HL-60 (cell line): ENCODE measurements around the gene TTYH2.

Source experiments
- DNase-seq, 2 experiments: peaks; one replicate each; pipeline ENCODE4 v3.0.0-alpha.2; 2010 to 2020; ENCODE audit warnings: low read depth in 1 of 2, low spot score in 1 of 2
- H3K27ac ChIP-seq: fragments of 250-450 bp; sonication (Bioruptor Pico); replicated peaks from 2 replicates; pipeline ENCODE4 v1.5.1; 2020; ENCODE audit warnings: mild to moderate bottlenecking, moderate library complexity
- H3K27me3 ChIP-seq: fragments of 250-450 bp; sonication (Bioruptor Pico); 2 replicates; pipeline ENCODE4 v1.5.1; 2021; ENCODE audit warnings: mild to moderate bottlenecking, moderate library complexity; ENCODE audit not compliant: insufficient read depth, poor library complexity, severe bottlenecking
- H3K4me3 ChIP-seq: replicated peaks from 2 replicates; pipeline ENCODE4 v1.5.1; 2011; ENCODE audit warnings: mild to moderate bottlenecking, control low read depth, low read length; ENCODE audit not compliant: insufficient read depth
- CTCF ChIP-seq: IDR thresholded peaks from one replicate; pipeline ENCODE4 v1.5.1; 2011; ENCODE audit warnings: low read length, control low read depth, inconsistent platforms; ENCODE audit not compliant: insufficient read depth
- GABPA ChIP-seq: IDR thresholded peaks from 2 replicates; pipeline ENCODE4 v1.6.1; 2012; ENCODE audit warnings: low read depth
- POLR2AphosphoS5 ChIP-seq: IDR thresholded peaks from 2 replicates; pipeline ENCODE4 v1.6.1; 2012; ENCODE audit warnings: low read depth
- SPI1 ChIP-seq: IDR thresholded peaks from 2 replicates; pipeline ENCODE4 v1.6.1; 2012; ENCODE audit warnings: low read depth, mild to moderate bottlenecking, borderline replicate concordance
- TF ChIP-seq, protein P1 (sequence below): IDR thresholded peaks from 2 replicates; pipeline ENCODE4 v1.6.1; 2012; ENCODE audit warnings: low read depth; ENCODE audit not compliant: insufficient replicate concordance

Gene TTYH2

DNA sequence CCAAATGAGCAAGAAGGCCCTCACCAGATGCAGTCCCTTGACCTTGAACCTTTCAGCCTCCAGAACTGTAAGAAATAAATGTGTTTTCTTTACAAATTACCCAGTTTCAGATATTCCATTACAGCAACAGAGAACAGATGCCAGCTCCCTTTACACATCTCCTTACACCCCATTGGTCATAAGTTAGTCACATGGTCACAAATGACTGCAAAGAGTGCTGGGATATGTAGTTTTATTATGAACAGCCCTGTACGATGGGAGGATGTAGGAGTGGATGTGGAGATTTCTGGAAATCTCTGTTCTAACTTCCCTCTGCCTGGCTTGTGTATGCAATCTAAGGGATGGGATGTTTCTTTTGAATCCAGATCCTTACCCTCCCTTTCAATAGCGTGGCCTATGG lies 23.2 kb upstream of the TTYH2 start:
- H3K27ac ChIP-seq, result no peak overlapping the region
- no peak overlapping the region for H3K4me3 ChIP-seq
- peaks cover 4% of the 10 kb centered on the region for H3K27me3 ChIP-seq
- peak in 1 of 2 experiments; percentile 24 for DNase-seq
- TF ChIP-seq CTCF, result no peak
- TF ChIP-seq SPI1, result no peak
- TF ChIP-seq, protein P1, sequence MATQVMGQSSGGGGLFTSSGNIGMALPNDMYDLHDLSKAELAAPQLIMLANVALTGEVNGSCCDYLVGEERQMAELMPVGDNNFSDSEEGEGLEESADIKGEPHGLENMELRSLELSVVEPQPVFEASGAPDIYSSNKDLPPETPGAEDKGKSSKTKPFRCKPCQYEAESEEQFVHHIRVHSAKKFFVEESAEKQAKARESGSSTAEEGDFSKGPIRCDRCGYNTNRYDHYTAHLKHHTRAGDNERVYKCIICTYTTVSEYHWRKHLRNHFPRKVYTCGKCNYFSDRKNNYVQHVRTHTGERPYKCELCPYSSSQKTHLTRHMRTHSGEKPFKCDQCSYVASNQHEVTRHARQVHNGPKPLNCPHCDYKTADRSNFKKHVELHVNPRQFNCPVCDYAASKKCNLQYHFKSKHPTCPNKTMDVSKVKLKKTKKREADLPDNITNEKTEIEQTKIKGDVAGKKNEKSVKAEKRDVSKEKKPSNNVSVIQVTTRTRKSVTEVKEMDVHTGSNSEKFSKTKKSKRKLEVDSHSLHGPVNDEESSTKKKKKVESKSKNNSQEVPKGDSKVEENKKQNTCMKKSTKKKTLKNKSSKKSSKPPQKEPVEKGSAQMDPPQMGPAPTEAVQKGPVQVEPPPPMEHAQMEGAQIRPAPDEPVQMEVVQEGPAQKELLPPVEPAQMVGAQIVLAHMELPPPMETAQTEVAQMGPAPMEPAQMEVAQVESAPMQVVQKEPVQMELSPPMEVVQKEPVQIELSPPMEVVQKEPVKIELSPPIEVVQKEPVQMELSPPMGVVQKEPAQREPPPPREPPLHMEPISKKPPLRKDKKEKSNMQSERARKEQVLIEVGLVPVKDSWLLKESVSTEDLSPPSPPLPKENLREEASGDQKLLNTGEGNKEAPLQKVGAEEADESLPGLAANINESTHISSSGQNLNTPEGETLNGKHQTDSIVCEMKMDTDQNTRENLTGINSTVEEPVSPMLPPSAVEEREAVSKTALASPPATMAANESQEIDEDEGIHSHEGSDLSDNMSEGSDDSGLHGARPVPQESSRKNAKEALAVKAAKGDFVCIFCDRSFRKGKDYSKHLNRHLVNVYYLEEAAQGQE, result no peak
- TF ChIP-seq POLR2AphosphoS5, result no peak
- TF ChIP-seq GABPA, result no peak

DNA sequence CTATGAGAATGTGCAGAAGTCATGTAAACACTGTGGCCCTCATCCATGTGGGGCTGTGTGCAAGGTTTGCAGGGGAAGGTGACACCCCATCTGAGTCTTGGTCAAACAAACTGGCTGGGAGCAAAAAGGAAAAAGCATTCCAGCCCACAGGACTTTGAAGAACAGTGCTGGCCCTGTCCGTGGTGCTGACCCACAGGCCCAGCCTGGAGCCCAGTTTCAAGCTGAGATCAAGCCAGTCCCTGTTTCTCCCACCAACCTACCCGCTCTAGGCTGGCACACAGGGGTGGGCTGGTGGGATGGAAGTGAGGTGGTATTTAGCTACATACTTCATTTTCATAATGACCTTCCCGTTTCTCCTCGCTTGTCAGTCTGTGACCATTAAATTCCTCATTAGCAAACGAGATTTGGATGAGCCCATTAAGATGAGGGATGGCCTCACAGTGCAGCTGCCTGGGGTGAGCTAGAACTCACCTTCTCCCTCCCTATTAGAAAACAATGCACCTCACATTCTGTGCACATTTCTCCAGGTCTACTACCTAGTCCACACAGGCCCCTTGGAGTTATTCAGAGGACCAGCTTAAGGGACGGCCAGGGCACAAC lies 22.5 kb upstream of the TTYH2 start:
- no peak overlapping the region for H3K27ac ChIP-seq
- no peak for DNase-seq
- peaks cover 4% of the 10 kb centered on the region for H3K27me3 ChIP-seq
- TF ChIP-seq, protein P1, result peak; percentile 95
- no peak for TF ChIP-seq SPI1
- no peak overlapping the region for H3K4me3 ChIP-seq

- DNase-seq, result peak; percentile 69 to 79
- H3K27me3 ChIP-seq, result peaks cover 4% of the 10 kb centered on the region
- no peak overlapping the region for H3K27ac ChIP-seq
- H3K4me3 ChIP-seq, result no peak overlapping the region
- TF ChIP-seq, protein P1, result peak; percentile 38
- TF ChIP-seq SPI1, result no peak
Measured at GRCh38 chr17:74192950-74193781, 20.2 kb upstream of the TTYH2 start.

DNA sequence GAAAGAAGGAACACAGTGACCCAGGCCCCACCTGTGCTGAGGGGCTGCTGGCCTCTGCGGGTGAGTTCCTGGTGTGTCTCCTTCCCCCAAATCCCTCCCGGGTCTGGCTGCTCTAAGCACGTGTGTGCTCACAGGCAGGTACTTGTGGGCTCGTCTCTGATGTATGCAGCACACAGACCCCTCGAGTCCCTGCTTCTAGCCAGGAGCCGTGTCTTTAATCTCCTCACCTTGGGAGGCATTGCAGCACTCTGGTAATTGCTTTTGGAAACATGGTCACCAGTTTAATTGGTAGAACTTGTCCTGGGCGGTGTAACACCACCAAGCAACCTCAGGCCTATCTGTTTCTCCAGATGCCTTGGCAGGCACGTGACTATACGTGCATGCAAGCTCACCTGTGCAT lies 18.7 kb upstream of the TTYH2 start:
- H3K4me3 ChIP-seq, result no peak overlapping the region
- peaks cover 4% of the 10 kb centered on the region for H3K27me3 ChIP-seq

More for the DNA sequence above, 18.7 kb upstream of the TTYH2 start:
- H3K27ac ChIP-seq, result no peak overlapping the region
- no peak for TF ChIP-seq POLR2AphosphoS5
- no peak for TF ChIP-seq SPI1
- TF ChIP-seq, protein P1, result no peak
- no peak for TF ChIP-seq GABPA
- no peak for TF ChIP-seq CTCF
- no peak for DNase-seq
